Pancreas (tissue), 10 donors: ENCODE results near the gene ATG10. TPM values are rescaled to one million over a fixed set of nuclear protein-coding genes. Genes with fewer than 3 reads are reported as not detected.

ENCODE experiments used
- ATAC-seq, 4 donors: fragments of 200-7000 bp; cut with Tn5 transposase; one replicate each; pipeline versions ENCODE4 v1.8.0 to v1.9.1; 2020; ENCODE audit warnings: mild to moderate bottlenecking in 4 of 4, moderate library complexity in 4 of 4
- DNase-seq, 6 donors: peaks; one replicate each; pipeline ENCODE4 v3.0.0-alpha.2; 2020
- FAIRE-seq: peaks from 2 replicates; lab custom pipeline; 2012; peaks lifted over from hg19 to GRCh38; lab: Jason Lieb, UNC
- H3K27ac ChIP-seq, 4 donors: fragments of 200-600 bp; sonication (generic); 1 replicate in 3 of 4; 2 replicates in 1 of 4; pipeline versions ENCODE4 v1.5.0 to v1.8.0; 2020
- H3K27me3 ChIP-seq, 4 donors: fragments of 200-600 bp; one replicate each; pipeline ENCODE4 v1.8.0; 2021
- H3K36me3 ChIP-seq, 3 donors: fragments of 200-600 bp; sonication (generic) in 1 of 3; one replicate each; pipeline versions ENCODE4 v1.5.0 to v1.8.0; 2020 to 2021
- H3K4me1 ChIP-seq, 3 donors: fragments of 200-600 bp; one replicate each; pipeline ENCODE4 v1.8.0; 2021
- H3K4me3 ChIP-seq, 4 donors: fragments of 200-600 bp; sonication (generic) in 2 of 4; one replicate each; pipeline versions ENCODE4 v1.5.0 to v1.8.0; 2020 to 2021
- H3K9me3 ChIP-seq, 4 donors: fragments of 200-600 bp; one replicate each; pipeline ENCODE4 v1.8.0; 2021
- CTCF ChIP-seq, 4 donors: fragments of 200-600 bp; sonication (generic) in 3 of 4; IDR thresholded peaks; one replicate each; pipeline versions ENCODE4 v1.5.0 to v1.8.0; 2021; ENCODE audit warnings: antibody characterized with exemption in 4 of 4
- WGBS, 2 donors: extraction: QIAGEN DNeasy Blood & Tissue Kit; methylation state at CpG; one replicate each; pipeline ENCODE4 v1.1.7; 2013; 5-methylcytosine and 5-hydroxymethylcytosine counted together
- intact Hi-C, 3 donors: fragments of 100-400 bp; cut with DNase I; formaldehyde crosslinking; loops; one replicate each; pipeline versions ENCODE4 v1.11.1 to v1.14.2; 2022
- polyA plus RNA-seq, 2 donors: library from polyadenylated mRNA; stranded (reverse); fragments of 200-250 nt; gene quantifications; one replicate each; pipeline ENCODE4 v1.2.3, GENCODE V29; 2013
- total RNA-seq, 6 donors: library from RNA; stranded (reverse); fragmentation: NEBNext Ultra II Directional in 4 of 6; extraction: Animal tissue kit (Norgen Biotek cat#: 25700) in 4 of 6; gene quantifications; one replicate each; pipeline versions ENCODE4 v1.2.1 to v1.2.4, GENCODE V29; 2021 to 2023
- donor health status: healthy with polysubstance abuse.
- donor health status: DM: no; HTN: no; CAD: no; lungs with moderate emphysema.
- donor health status: DM: no; HTN: no; CAD: no.
- donor health status: control.
- donor health status: control.
- donor health status: Bipolar disorder and iron deficiency.
- donor health status: DM: yes; HTN: yes; CAD: no.
- donor health status: DM: no; HTN: no; CAD: no.
- donor health status: DM: no; HTN: no; CAD: no.
- donor health status: DM: yes; HTN: yes; CAD: no.

The ATG10 gene
- total and polyA plus RNA-seq, 8 donors: 3.3 to 5.2 (median 3.5) TPM

DNA sequence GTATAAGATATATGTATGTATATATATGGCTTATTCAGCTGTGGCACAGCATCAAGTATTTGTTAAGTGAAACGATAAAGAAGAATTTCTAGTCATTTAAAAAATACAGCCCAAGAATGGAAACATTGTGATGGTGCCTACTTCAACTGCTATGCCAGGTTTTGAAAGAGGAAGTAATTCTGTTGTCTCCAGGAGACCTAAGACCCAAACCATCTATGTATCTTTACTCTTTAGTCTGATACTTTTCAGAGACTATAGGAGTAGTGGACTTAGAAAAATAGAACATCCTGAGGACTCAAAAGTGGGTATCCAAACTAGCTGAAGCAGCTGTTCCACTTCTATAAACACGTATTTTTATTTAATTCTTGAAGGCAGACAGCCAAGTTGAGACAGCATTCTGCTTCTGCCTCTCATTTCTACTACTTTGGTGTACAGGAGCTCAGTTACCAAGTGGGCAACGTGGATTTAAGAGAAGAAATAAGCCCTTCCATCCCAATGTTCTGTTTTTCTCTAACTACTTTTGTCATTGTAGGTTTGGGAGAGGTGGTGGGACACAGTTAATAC is 195.6 kb downstream of the ATG10 start:
- no peak for FAIRE-seq
- TF ChIP-seq CTCF (IDR thresholded peaks at IDR 0.05): no peak
- Histone ChIP-seq H3K4me1 (peaks cover 0 to 25% (median 23%) of the 10 kb centered on the region in 3 donors), H3K9me3 (no peaks in the 10 kb centered on the region), H3K4me3 (no peak overlapping the region), H3K27ac (no peak overlapping the region), H3K36me3 (no peaks in the 10 kb centered on the region), H3K27me3 (no peaks in the 10 kb centered on the region)
- intact Hi-C loops: loop anchor here in 1 of 3 donors (5.0 to 10.0 kb wide), 2 partner anchors 315 to 743 kb away; no protein-coding TSS in a partner anchor
- ATAC-seq: no peak
- WGBS, 2 donors: 70 to 71% methylated on average over 3 of the region's 3 CpGs
- no peak for DNase-seq

- intact Hi-C loops: loop anchor here in 1 of 3 donors (5.0 to 10.0 kb wide), 2 partner anchors 316 to 743 kb away; no protein-coding TSS in a partner anchor
- no peak for TF ChIP-seq CTCF (IDR thresholded peaks at IDR 0.05)
- Histone ChIP-seq H3K27ac (no peak overlapping the region), H3K36me3 (no peaks in the 10 kb centered on the region), H3K4me3 (no peak overlapping the region), H3K27me3 (no peaks in the 10 kb centered on the region), H3K4me1 (peaks cover 0 to 24% (median 23%) of the 10 kb centered on the region in 3 donors), H3K9me3 (no peaks in the 10 kb centered on the region)
- FAIRE-seq: no peak
- no peak for DNase-seq
- ATAC-seq: no peak
Observed at GRCh38 chr5:82168294-82168693, 196.5 kb downstream of the ATG10 start.

DNA sequence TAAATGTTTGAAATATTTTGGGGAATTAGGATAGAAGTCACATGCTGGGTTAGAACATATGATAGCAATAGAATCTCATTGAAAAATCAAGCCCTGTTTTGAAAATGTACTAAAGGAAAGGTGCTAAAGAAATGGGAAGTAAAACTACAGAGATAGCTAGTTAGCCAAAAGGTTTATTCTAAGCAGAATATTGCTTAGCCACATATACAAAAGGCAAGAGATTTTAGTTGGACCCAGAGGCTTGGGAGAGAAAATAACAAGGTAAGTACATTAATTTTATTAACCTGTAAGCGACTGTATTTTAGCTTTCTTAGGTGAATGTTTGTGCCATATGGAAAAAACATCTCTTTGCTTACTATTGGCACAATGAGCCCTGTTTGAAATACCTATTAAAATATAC is 198.1 kb downstream of the ATG10 start:
- DNase-seq: no peak
- no peak overlapping the region for H3K27ac ChIP-seq
- TF ChIP-seq CTCF (IDR thresholded peaks at IDR 0.05): no peak
- ATAC-seq: no peak
- no peaks in the 10 kb centered on the region for H3K27me3 ChIP-seq
- H3K9me3 ChIP-seq: no peaks in the 10 kb centered on the region
- FAIRE-seq: no peak
- intact Hi-C loops: loop anchor here in 1 of 3 donors (5.0 to 10.0 kb wide), 2 partner anchors 318 to 745 kb away; no protein-coding TSS in a partner anchor
- H3K36me3 ChIP-seq: no peaks in the 10 kb centered on the region
- peaks cover 0 to 8% (median 8%) of the 10 kb centered on the region in 3 donors for H3K4me1 ChIP-seq
- whole genome bisulfite sequencing, 2 donors: 96 to 99% methylated on average over 1 of the region's 1 CpG
- no peak overlapping the region for H3K4me3 ChIP-seq

DNA sequence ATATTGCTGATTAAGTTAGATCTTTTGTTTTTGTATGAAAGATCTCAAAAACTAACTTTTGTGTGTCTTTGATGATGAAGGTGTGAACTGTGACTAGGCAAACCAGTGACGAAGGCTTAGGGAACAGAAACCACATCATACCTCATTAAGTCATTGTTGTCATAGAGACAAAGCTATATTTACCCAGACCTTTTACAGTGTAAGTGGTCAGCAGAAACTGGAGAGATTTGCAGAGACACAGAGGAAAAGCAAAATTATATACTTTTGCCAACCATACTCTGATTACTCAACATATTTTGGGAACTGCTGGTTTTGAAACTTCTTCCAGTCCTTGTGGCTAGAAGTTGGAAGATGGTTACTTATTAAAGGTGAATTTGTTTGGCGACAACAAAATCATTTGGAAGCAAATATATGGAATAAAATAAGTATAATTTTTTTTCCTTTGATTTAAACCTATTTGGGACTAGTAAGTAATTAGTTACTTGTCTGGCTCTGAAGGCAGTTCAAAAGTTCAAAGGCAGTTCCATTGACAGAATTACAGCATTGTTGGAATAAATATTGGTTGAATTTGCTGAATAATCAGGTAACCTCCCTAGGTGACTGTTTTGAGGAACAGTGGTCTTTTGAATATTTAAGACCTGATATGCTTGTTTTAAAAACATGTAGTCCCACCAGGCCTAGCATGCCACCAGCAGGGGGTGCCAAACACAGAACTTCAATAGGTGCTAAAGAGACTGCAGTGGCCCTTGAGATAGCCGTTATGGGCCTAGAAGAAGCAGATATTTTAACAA is 202.5 kb downstream of the ATG10 start:
- peak; percentile 48 to 93 (median 80) for ATAC-seq
- no peaks in the 10 kb centered on the region for H3K27me3 ChIP-seq
- TF ChIP-seq CTCF (IDR thresholded peaks at IDR 0.05): peak; percentile 31 to 58 (median 52)
- no peaks in the 10 kb centered on the region for H3K9me3 ChIP-seq
- intact Hi-C loops: no loop called here
- H3K4me3 ChIP-seq: no peak overlapping the region
- no peaks in the 10 kb centered on the region for H3K4me1 ChIP-seq
- whole genome bisulfite sequencing, 2 donors: 45 to 46% methylated on average over 3 of the region's 3 CpGs
- DNase-seq: peak; percentile 25 to 82 (median 66)
- peak overlapping the region in 1 of 4 donors; percentile 5 for H3K27ac ChIP-seq
- FAIRE-seq: no peak
- H3K36me3 ChIP-seq: no peaks in the 10 kb centered on the region

GRCh38 chr5:82174919-82175219 is 203.0 kb downstream of the ATG10 start:
- FAIRE-seq (no peak), DNase-seq (no peak), ATAC-seq (no peak)
- Histone ChIP-seq H3K4me1 (no peaks in the 10 kb centered on the region), H3K4me3 (no peak overlapping the region), H3K9me3 (no peaks in the 10 kb centered on the region), H3K27me3 (no peaks in the 10 kb centered on the region), H3K27ac (no peak overlapping the region), H3K36me3 (no peaks in the 10 kb centered on the region)
- TF ChIP-seq CTCF (IDR thresholded peaks at IDR 0.05): no peak
- intact Hi-C loops: no loop called here
- 98 to 100% methylated on average over 1 of the region's 1 CpG for WGBS, 2 donors
